AG09309 (cell line): ENCODE measurements around the gene DPP6.

ENCODE experiments used
- DNase-seq: peaks from one replicate; pipeline ENCODE4 v3.0.0-alpha.2; 2010; ENCODE audit warnings: low read depth
- H3K4me3 ChIP-seq: 2 replicates; pipeline ENCODE4 v1.5.1; 2011; ENCODE audit warnings: mild to moderate bottlenecking, low read depth, low read length, moderate library complexity; ENCODE audit not compliant: control insufficient read depth
- CTCF ChIP-seq: IDR thresholded peaks from 2 replicates; pipeline ENCODE4 v1.5.1; 2011; ENCODE audit warnings: mild to moderate bottlenecking, low read depth, low read length, inconsistent platforms; ENCODE audit not compliant: insufficient read depth, control insufficient read depth; ENCODE audit errors: missing control alignments

The DPP6 gene

GRCh38 chr7:154774303-154774969 lies 722.2 kb downstream of the DPP6 start:
- H3K4me3 ChIP-seq, result no peak overlapping the region
- no peak for TF ChIP-seq CTCF
- DNase-seq, result no peak

- TF ChIP-seq CTCF, result no peak
- no peak for DNase-seq
- no peak overlapping the region for H3K4me3 ChIP-seq
Measured at GRCh38 chr7:154775681-154776080, 723.5 kb downstream of the DPP6 start.

- TF ChIP-seq CTCF, result no peak
- H3K4me3 ChIP-seq, result no peak overlapping the region
- no peak for DNase-seq
Measured at GRCh38 chr7:154776350-154776749, 724.2 kb downstream of the DPP6 start.

DNA sequence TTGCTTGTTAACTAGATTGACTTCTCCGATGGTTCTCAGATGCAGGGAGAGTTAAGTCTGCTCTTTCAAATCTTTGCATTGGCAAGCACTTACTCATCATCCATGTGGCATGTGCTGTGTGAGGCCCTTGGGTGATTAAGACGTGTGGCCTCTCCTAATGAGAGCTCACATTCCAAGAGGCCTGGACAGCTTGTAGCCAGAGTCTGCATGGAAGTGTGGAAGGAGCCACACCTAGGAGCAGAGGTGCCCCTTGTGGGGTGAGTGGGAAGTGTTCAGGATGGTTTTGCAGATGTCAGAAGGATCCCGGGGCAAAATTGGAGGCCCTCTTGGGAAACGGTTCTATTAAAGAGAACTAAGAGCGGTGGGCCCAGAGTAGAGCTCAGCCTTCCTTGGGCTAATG lies 724.8 kb downstream of the DPP6 start:
- DNase-seq, result no peak
- no peak for TF ChIP-seq CTCF
- H3K4me3 ChIP-seq, result no peak overlapping the region

DNA sequence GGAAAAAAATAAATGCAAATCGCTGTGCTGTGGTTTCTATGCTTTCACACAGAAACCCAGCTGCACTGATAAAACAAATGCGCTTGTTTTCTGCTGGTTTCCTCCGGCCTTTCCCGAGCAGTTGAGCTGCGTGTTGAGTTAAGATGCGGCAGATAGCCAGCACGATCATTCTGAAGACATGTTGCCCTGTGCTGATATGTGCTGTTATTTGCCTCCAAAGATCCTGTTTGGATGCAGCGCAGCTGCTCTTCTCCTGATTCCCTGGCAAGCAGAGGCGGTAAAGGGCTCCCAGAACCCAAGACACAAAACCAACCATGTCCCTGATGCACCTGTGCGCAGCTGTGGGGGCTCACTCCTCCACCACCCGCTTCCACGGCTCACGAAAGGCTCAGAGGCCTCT lies 725.3 kb downstream of the DPP6 start:
- TF ChIP-seq CTCF, result no peak
- no peak for DNase-seq
- no peak overlapping the region for H3K4me3 ChIP-seq

DNA sequence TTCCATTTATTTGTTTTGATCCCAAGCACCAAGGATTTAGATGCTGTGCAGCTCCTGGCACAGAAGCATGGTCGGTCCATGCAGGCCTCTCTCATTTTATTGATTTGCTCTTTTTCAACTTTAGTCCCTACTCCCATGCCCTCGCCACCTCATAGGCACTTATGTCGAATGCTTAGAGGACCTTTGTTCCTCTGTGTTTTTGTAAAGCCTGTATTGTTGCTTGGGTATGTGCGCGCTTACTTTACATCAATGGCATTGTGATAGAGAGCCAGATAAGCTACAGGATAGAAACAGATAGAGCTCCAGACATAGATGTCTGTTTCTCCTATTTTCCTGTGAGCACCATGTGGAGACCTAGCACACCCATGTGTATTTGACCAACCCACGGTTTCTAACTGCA lies 725.7 kb downstream of the DPP6 start:
- no peak for DNase-seq
- H3K4me3 ChIP-seq, result no peak overlapping the region
- TF ChIP-seq CTCF, result no peak
